Measurements from ENCODE around the gene WSCD1. TPM values are rescaled to one million over a fixed set of nuclear protein-coding genes. Genes with fewer than 3 reads are reported as not detected.

Gene WSCD1
- total and polyA plus RNA-seq, 3 experiments from 2014 or later: 0.13 to 0.35 TPM; not detected in 1

DNA sequence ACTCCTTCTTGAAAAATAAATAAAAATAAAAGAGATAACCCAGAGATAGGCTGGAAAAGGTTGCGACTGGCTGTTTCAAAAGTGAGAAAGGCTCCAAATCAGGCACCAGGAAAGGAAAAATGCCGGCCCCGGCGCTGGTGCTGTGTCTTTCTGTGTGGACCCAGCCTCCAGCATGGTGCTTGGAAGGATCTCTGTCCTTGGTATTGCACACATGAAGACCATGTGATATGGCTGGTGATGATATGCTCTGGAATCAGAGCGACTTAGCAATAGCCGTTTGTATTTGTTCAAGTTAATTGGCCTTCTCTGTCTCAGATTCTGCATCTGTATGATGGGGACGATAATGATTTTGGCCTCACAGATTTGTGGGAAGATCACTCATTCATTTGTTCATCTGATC is 3.4 kb downstream of the WSCD1 start:
- ChIA-PET POLR2A (no interaction called here), CTCF (no interaction called here)
- Histone ChIP-seq H3K27ac (ENCODE audit: low read depth, low read length) (no peak overlapping the region), H3K36me3 (ENCODE audit: insufficient read depth, low read length) (no peaks in the 10 kb centered on the region), H3K4me1 (ENCODE audit: insufficient read depth, low read length) (peaks cover 11% of the 10 kb centered on the region), H3K9me3 (ENCODE audit: low read length) (no peaks in the 10 kb centered on the region), H3K27me3 (ENCODE audit: insufficient read depth, low read length, poor library complexity, severe bottlenecking) (peaks cover 6% of the 10 kb centered on the region), H3K4me3 (ENCODE audit: low read length) (no peak overlapping the region)
- H3K4me3 Mint-ChIP-seq: no peak overlapping the region
- DNase-seq: peak in 1 of 5 donors; percentile 12
- peaks cover 42 to 60% of the 10 kb centered on the region in 2 donors for H3K27me3 Mint-ChIP-seq
- peaks cover 0 to 2% (median 0%) of the 10 kb centered on the region in 5 donors for H3K9me3 Mint-ChIP-seq
- peaks cover 11 to 18% (median 15%) of the 10 kb centered on the region in 3 donors for H3K4me1 Mint-ChIP-seq
- no peak overlapping the region for H3K27ac Mint-ChIP-seq
- no peaks in the 10 kb centered on the region for H3K36me3 Mint-ChIP-seq

- POLR2A ChIA-PET: no interaction called here
- no peak overlapping the region for H3K4me3 Mint-ChIP-seq
- H3K27me3 Mint-ChIP-seq: peaks cover 29 to 45% of the 10 kb centered on the region in 2 donors
- no peaks in the 10 kb centered on the region for H3K36me3 ChIP-seq (ENCODE audit: insufficient read depth, low read length)
- H3K4me1 Mint-ChIP-seq: peaks cover 2 to 7% (median 3%) of the 10 kb centered on the region in 3 donors
- no peak overlapping the region for H3K27ac Mint-ChIP-seq
- CTCF ChIA-PET: no interaction called here
- H3K9me3 Mint-ChIP-seq: no peaks in the 10 kb centered on the region
- H3K4me3 ChIP-seq (ENCODE audit: low read length): no peak overlapping the region
- H3K36me3 Mint-ChIP-seq: no peaks in the 10 kb centered on the region
- peak in 1 of 5 donors; percentile 17 for DNase-seq
- H3K9me3 ChIP-seq (ENCODE audit: low read length): no peaks in the 10 kb centered on the region
- no peak overlapping the region for H3K27ac ChIP-seq (ENCODE audit: low read depth, low read length)
- peaks cover 7% of the 10 kb centered on the region for H3K4me1 ChIP-seq (ENCODE audit: insufficient read depth, low read length)
- H3K27me3 ChIP-seq (ENCODE audit: insufficient read depth, low read length, poor library complexity, severe bottlenecking): peaks cover 6% of the 10 kb centered on the region
Observed at GRCh38 chr17:6075050-6075449, 4.9 kb downstream of the WSCD1 start.

- Histone ChIP-seq H3K4me1 (ENCODE audit: insufficient read depth, low read length) (peaks cover 7% of the 10 kb centered on the region), H3K36me3 (ENCODE audit: insufficient read depth, low read length) (no peaks in the 10 kb centered on the region), H3K4me3 (ENCODE audit: low read length) (no peak overlapping the region), H3K27me3 (ENCODE audit: insufficient read depth, low read length, poor library complexity, severe bottlenecking) (peaks cover 6% of the 10 kb centered on the region), H3K27ac (ENCODE audit: low read depth, low read length) (no peak overlapping the region), H3K9me3 (ENCODE audit: low read length) (no peaks in the 10 kb centered on the region)
- DNase-seq: no peak
- POLR2A ChIA-PET: no interaction called here
- no peak overlapping the region for H3K4me3 Mint-ChIP-seq
- H3K4me1 Mint-ChIP-seq: peaks cover 2 to 7% (median 3%) of the 10 kb centered on the region in 3 donors
- peaks cover 29 to 45% of the 10 kb centered on the region in 2 donors for H3K27me3 Mint-ChIP-seq
- H3K9me3 Mint-ChIP-seq: no peaks in the 10 kb centered on the region
- H3K27ac Mint-ChIP-seq: no peak overlapping the region
- CTCF ChIA-PET: no interaction called here
- H3K36me3 Mint-ChIP-seq: no peaks in the 10 kb centered on the region
Observed at GRCh38 chr17:6075845-6076244, 5.7 kb downstream of the WSCD1 start.

DNA sequence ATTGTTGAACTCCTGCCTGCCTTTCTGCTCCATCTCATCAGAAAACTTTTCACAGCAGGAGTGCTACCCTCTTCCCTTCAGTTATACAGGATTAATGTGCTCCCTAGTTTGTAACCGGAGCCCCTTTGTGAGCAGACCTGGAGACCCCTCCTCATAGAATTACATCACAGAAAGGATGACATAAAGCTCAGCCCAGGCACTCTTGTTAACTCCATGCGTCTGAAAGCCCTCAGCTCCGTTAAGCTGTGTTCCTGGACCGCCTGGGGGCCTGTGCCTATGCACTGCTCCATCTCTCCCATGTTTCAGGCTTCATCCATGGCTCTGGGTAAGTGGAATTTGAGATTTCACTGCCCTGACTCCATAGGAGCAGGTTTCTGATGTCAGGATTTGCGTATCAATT is 7.6 kb downstream of the WSCD1 start:
- H3K27ac ChIP-seq (ENCODE audit: low read depth, low read length): no peak overlapping the region
- H3K4me1 ChIP-seq (ENCODE audit: insufficient read depth, low read length): no peaks in the 10 kb centered on the region
- Mint-ChIP-seq H3K9me3 (no peaks in the 10 kb centered on the region), H3K4me3 (no peak overlapping the region), H3K36me3 (no peaks in the 10 kb centered on the region), H3K4me1 (no peaks in the 10 kb centered on the region), H3K27ac (no peak overlapping the region), H3K27me3 (peaks cover 12 to 28% of the 10 kb centered on the region in 2 donors)
- no peaks in the 10 kb centered on the region for H3K27me3 ChIP-seq (ENCODE audit: insufficient read depth, low read length, poor library complexity, severe bottlenecking)
- no peak for DNase-seq
- no peak overlapping the region for H3K4me3 ChIP-seq (ENCODE audit: low read length)
- H3K9me3 ChIP-seq (ENCODE audit: low read length): no peaks in the 10 kb centered on the region
- no peaks in the 10 kb centered on the region for H3K36me3 ChIP-seq (ENCODE audit: insufficient read depth, low read length)
- CTCF ChIA-PET: no interaction called here
- POLR2A ChIA-PET: no interaction called here

- Mint-ChIP-seq H3K9me3 (no peaks in the 10 kb centered on the region), H3K36me3 (no peaks in the 10 kb centered on the region), H3K27me3 (peaks cover 10 to 24% of the 10 kb centered on the region in 2 donors), H3K27ac (peak overlapping the region in 1 of 8 donors; percentile 8), H3K4me1 (no peaks in the 10 kb centered on the region), H3K4me3 (no peak overlapping the region)
- no peak overlapping the region for H3K4me3 ChIP-seq (ENCODE audit: low read length)
- H3K27me3 ChIP-seq (ENCODE audit: insufficient read depth, low read length, poor library complexity, severe bottlenecking): no peaks in the 10 kb centered on the region
- ChIA-PET POLR2A (no interaction called here), CTCF (no interaction called here)
- no peaks in the 10 kb centered on the region for H3K36me3 ChIP-seq (ENCODE audit: insufficient read depth, low read length)
- no peak for DNase-seq
- no peaks in the 10 kb centered on the region for H3K4me1 ChIP-seq (ENCODE audit: insufficient read depth, low read length)
- no peaks in the 10 kb centered on the region for H3K9me3 ChIP-seq (ENCODE audit: low read length)
- H3K27ac ChIP-seq (ENCODE audit: low read depth, low read length): no peak overlapping the region
Observed at GRCh38 chr17:6078458-6078871, 8.3 kb downstream of the WSCD1 start.

GRCh38 chr17:6079155-6079888 is 9.1 kb downstream of the WSCD1 start:
- no peak overlapping the region for H3K27ac Mint-ChIP-seq
- ChIA-PET POLR2A (no interaction called here), CTCF (interaction anchor here (1.1 kb wide), 1 partner anchor 10 kb away, joined by 4 read pairs; no protein-coding TSS in a partner anchor)
- H3K4me3 ChIP-seq (ENCODE audit: low read length): no peak overlapping the region
- peaks cover 8 to 18% of the 10 kb centered on the region in 2 donors for H3K27me3 Mint-ChIP-seq
- H3K9me3 ChIP-seq (ENCODE audit: low read length): no peaks in the 10 kb centered on the region
- no peaks in the 10 kb centered on the region for H3K27me3 ChIP-seq (ENCODE audit: insufficient read depth, low read length, poor library complexity, severe bottlenecking)
- H3K4me1 ChIP-seq (ENCODE audit: insufficient read depth, low read length): no peaks in the 10 kb centered on the region
- no peaks in the 10 kb centered on the region for H3K4me1 Mint-ChIP-seq
- no peaks in the 10 kb centered on the region for H3K9me3 Mint-ChIP-seq
- no peaks in the 10 kb centered on the region for H3K36me3 Mint-ChIP-seq
- H3K36me3 ChIP-seq (ENCODE audit: insufficient read depth, low read length): no peaks in the 10 kb centered on the region
- H3K27ac ChIP-seq (ENCODE audit: low read depth, low read length): no peak overlapping the region
- no peak for DNase-seq
- no peak overlapping the region for H3K4me3 Mint-ChIP-seq

DNA sequence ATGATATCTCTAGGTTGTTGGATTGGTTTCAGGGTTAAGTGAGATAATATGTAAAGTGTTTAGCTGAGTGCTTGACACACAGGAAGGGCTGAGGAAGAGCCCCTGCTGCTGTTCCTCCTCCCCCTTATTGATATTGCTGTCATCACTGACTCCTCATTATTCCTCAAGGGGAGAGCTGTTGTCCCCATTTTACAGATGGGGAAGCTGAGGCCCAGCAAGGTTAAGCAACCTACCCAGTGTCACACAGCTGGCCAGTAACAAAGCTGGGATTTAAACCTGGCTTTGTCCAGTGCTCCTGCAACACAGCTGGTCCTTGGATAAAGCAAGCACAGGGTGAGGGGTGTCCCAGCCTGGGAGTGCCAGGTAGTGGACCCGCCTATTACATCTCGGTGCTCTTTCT is 9.8 kb downstream of the WSCD1 start:
- no peaks in the 10 kb centered on the region for H3K9me3 ChIP-seq (ENCODE audit: low read length)
- no peak overlapping the region for H3K4me3 Mint-ChIP-seq
- no peak for DNase-seq
- no peaks in the 10 kb centered on the region for H3K9me3 Mint-ChIP-seq
- H3K36me3 Mint-ChIP-seq: no peaks in the 10 kb centered on the region
- no peaks in the 10 kb centered on the region for H3K36me3 ChIP-seq (ENCODE audit: insufficient read depth, low read length)
- H3K27me3 Mint-ChIP-seq: peaks cover 8 to 14% of the 10 kb centered on the region in 2 donors
- ChIA-PET CTCF (interaction anchor here (1.1 kb wide), 1 partner anchor 11 kb away, joined by 4 read pairs; no protein-coding TSS in a partner anchor), POLR2A (no interaction called here)
- no peaks in the 10 kb centered on the region for H3K4me1 Mint-ChIP-seq
- no peak overlapping the region for H3K27ac ChIP-seq (ENCODE audit: low read depth, low read length)
- no peak overlapping the region for H3K4me3 ChIP-seq (ENCODE audit: low read length)
- H3K27ac Mint-ChIP-seq: no peak overlapping the region
- H3K4me1 ChIP-seq (ENCODE audit: insufficient read depth, low read length): no peaks in the 10 kb centered on the region
- no peaks in the 10 kb centered on the region for H3K27me3 ChIP-seq (ENCODE audit: insufficient read depth, low read length, poor library complexity, severe bottlenecking)

DNA sequence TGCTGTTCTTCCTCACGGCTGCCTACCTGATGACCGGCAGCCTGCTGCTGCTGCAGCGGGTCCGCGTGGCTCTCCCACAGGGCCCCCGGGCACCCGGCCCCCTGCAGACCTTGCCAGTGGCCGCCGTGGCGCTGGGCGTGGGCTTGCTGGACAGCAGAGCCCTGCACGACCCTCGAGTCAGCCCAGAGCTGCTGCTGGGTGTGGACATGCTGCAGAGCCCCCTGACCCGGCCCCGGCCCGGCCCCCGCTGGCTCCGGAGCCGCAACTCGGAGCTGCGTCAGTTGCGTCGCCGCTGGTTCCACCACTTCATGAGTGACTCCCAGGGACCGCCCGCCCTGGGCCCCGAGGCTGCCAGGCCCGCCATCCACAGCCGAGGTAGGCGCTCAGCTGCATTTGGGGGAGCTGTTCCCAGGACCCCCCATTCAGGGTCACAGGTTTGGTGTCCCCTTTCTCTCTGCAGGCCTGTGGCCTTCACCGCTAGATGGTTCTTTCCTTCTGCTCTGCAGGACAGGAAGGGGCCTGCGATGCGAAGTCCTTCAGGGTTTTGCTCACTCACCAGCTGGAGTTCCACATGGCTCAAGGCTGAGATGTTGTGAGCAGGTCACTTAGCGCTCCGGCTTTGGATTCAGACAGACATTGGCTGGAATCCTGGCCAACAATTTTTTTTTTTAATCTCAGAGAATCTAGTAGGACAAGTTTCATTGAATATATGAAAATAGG is 10.7 kb downstream of the WSCD1 start:
- DNase-seq: no peak
- ChIA-PET POLR2A (no interaction called here), CTCF (no interaction called here)
- Mint-ChIP-seq H3K4me3 (no peak overlapping the region), H3K27ac (no peak overlapping the region), H3K4me1 (no peaks in the 10 kb centered on the region), H3K36me3 (no peaks in the 10 kb centered on the region), H3K9me3 (no peaks in the 10 kb centered on the region), H3K27me3 (peaks cover 5 to 6% of the 10 kb centered on the region in 2 donors)
- Histone ChIP-seq H3K27me3 (ENCODE audit: insufficient read depth, low read length, poor library complexity, severe bottlenecking) (no peaks in the 10 kb centered on the region), H3K9me3 (ENCODE audit: low read length) (no peaks in the 10 kb centered on the region), H3K4me3 (ENCODE audit: low read length) (no peak overlapping the region), H3K36me3 (ENCODE audit: insufficient read depth, low read length) (no peaks in the 10 kb centered on the region), H3K4me1 (ENCODE audit: insufficient read depth, low read length) (no peaks in the 10 kb centered on the region), H3K27ac (ENCODE audit: low read depth, low read length) (no peak overlapping the region)

All from CD8-positive, alpha-beta memory T cell (primary cell).